Right ventricle myocardium superior (tissue), 1 donor: ENCODE measurements around the gene SCLY. TPM values are rescaled to one million over a fixed set of nuclear protein-coding genes. Genes with fewer than 3 reads are reported as not detected.

ENCODE experiments used
- ATAC-seq: fragments of 200-7000 bp; cut with Tn5 transposase; one replicate; pipeline ENCODE4 v1.9.1; 2020; ENCODE audit warnings: mild to moderate bottlenecking; ENCODE audit not compliant: poor library complexity
- DNase-seq: peaks from one replicate; pipeline ENCODE4 v3.0.0-alpha.2; 2020
- intact Hi-C: fragments of 100-400 bp; cut with DNase I; formaldehyde crosslinking; loops from one replicate; pipeline ENCODE4 v1.11.2; 2022
- total RNA-seq: library from RNA; stranded (reverse); fragmentation: NEBNext Ultra II Directional; extraction: Animal tissue kit (Norgen Biotek cat#: 25700); gene quantifications from one replicate; pipeline ENCODE4 v1.2.1, GENCODE V29; 2021
- donor health status: DM: no; HTN: yes; CAD: no; lungs with severe emphysema.

The SCLY gene
- total RNA-seq, 1 donor from 2014 or later: 8.6 TPM

DNA sequence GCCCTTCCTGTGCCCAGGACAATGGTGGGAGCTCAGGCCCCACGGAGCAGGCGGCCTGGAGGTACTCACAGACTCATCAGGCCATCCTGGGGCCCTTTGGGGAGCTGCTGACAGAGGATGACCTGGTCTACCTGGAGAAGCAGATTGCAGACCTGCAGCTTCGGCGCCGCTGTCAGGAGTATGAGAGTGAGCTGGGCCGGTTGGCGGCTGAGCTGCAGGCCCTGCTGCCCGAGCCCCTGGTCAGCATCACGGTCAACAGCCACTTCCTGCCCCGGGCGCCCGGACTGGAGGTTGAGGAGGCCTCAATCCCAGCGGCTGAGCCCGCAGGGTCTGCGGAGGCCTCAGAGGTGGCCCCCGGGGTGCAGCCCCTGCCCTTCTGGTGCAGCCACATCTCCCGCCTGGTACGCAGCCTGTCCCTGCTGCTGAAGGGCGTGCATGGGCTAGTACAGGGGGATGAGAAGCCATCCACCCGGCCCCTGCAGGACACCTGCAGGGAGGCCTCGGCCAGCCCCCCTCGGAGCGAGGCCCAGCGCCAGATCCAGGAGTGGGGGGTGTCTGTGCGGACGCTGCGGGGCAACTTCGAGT lies 69.4 kb downstream of the SCLY start:
- DNase-seq (peak; percentile 36), ATAC-seq (no peak)
- intact Hi-C loops: no loop called here

GRCh38 chr2:238130696-238131628 lies 70.2 kb downstream of the SCLY start:
- ATAC-seq: no peak
- intact Hi-C loops: no loop called here
- DNase-seq: peak; percentile 33

- ATAC-seq: no peak
- intact Hi-C loops: no loop called here
- peak; percentile 32 for DNase-seq
These were observed 71.1 kb downstream of the SCLY start for GRCh38 chr2:238131761-238132462.

- ATAC-seq (no peak), DNase-seq (peak; percentile 31)
- intact Hi-C loops: no loop called here
These were observed 72.0 kb downstream of the SCLY start for GRCh38 chr2:238132463-238133450.

GRCh38 chr2:238133499-238134392 lies 72.9 kb downstream of the SCLY start:
- DNase-seq: peak; percentile 32
- no peak for ATAC-seq
- intact Hi-C loops: no loop called here

DNA sequence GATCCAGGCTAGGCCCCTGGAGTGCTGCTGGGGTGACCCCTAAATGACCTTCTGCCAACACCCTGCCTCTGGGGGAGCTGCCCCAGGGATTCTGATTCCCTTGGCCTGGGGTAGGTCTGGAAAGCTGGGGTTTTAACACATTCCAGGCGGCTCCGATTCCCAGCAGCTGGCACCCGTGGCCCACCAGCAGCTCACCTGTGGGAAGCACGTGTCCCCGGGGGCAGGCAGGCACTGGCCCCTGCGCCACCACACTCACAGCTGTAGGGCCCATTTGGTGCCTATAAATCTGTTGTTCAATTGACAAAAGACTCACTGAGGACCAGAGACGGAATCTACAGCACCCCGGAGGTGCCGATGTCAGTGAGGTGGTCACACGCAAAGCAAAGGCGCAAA lies 73.6 kb downstream of the SCLY start:
- peak; percentile 33 for DNase-seq
- intact Hi-C loops: no loop called here
- ATAC-seq: no peak

DNA sequence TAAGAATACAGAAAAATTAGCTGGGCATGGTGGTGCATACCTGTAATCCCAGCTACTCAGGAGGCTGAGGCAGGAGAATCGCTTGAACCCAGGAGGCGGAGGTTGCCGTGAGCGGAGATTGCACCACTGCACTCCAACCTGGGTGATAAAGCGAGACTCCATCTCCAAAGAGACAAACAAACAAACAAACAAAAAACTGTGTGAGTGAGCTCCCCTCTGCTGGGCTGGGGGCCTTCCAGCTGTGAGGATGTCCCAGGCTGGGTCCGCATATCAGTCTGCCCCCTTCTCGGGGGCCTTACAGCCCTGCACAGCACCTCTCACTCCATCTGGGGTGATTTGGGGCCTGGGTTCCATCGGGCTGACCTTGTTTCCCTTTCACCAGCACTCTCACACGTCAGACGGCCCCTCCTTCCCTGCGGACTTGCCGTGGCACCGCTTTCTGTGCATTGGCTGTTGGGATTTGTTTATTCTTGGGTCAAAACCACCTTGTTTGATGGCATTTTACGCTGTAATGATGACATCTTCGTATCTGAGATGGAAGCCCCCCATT lies 74.9 kb downstream of the SCLY start:
- peak; percentile 15 for DNase-seq
- intact Hi-C loops: no loop called here
- no peak for ATAC-seq

DNA sequence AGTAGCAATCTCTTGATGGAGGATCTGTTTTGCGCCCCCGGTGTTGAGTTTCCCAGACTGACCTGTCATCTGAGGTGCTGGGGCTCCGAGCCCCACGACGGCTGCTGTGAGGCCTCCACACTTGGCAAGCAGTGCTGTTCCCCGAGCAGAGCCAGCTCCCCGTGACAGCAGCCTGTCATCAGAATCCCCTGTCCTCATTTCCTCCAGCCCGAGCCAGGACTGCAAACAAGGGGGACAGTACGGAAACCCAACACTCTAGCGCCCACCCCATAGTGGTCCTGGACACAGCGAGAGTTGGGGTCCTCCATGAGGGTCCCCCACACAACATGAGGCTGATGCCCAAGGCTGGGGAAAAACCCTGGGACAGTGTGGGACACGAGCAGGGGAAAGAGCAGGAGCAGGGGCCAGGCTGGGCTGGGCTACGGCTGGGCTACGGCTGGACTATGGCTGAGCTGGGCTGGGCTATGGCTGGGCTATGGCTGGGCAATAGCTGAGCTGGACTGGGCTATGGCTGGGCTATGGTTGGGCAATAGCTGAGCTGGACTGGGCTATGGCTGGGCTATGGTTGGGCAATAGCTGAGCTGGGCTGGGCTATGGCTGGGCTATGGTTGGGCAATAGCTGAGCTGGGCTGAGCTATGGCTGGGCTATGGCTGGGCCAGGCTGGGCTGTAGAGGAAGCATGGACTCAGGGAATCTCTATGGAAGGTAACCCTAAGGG lies 76.2 kb downstream of the SCLY start:
- DNase-seq: peak; percentile 77
- ATAC-seq: peak; percentile 10
- intact Hi-C loops: no loop called here

DNA sequence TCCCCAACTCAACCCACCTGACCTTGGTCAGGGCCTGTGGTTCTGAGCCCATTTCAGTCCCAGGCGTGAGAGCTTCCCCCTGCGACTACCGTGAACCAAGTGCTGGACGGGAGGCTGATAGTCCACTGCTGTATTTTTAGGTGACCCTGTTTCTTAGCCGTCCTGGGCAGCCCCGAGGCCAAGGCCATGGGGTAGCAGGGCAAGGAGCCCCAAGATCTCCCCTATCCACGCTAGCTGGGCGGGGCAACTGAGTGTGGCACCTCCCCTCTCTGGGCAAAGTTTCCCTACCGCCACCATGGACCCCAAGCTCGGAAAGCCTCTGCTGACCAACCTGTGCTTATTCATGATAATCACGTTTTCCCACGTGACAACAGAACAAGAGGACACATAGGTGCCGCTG lies 77.1 kb downstream of the SCLY start:
- no peak for DNase-seq
- ATAC-seq: no peak
- intact Hi-C loops: no loop called here

GRCh38 chr2:238138331-238139195 lies 77.8 kb downstream of the SCLY start, which contains the start of gene KLHL30:
TSS of gene KLHL30 (plus strand) at chr2:238138668. CDS start at chr2:238140755, 2,087 bp downstream.
- intact Hi-C loops: no loop called here
- peak; percentile 78 for DNase-seq
- ATAC-seq: peak; percentile 88

DNA sequence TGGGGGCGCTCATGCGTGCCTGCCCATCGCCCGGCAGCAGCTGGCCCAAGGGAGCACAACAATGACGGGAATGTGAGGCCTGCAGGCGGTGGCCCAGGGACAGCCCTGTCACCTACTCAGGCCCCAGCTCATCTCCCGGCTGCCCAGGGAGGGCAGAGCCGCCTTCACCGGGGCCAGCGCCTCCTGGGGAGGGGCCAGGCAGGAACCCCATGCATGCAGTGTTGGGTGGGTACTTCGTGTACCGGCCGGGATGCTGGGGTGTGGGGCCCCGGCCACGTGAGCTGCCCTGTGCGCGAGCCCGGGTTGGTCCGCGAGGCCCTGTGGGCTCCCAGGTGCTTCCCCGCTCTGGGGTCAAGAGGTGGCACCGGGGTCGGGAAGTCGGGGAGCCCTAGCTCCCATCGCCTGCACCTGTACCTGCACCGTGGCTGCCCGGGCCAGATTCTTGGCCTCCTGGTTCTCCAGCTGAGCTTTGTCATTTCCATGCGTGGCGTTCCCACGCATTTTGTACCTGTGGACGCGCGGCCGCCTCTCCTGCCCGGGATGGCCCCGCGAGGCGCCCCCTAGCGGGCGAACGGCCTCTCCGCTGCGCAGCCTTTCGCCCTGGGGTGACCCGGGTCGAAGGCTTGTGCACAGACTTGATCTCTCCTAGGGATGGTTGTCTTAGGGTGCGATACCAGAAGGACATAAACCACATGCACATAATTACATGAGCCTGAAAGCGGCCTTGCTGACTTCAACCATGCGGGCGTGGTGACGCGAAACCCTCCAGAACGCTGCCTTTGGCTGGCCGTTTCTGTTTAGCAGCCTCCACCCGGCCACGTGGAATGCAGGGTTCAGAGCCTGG lies 78.6 kb downstream of the SCLY start:
- no peak for DNase-seq
- intact Hi-C loops: loop anchor here (10.0 kb wide), 1 partner anchor 285 kb away; the partner anchor contains the start of gene RAMP1
- ATAC-seq: peak; percentile 62

DNA sequence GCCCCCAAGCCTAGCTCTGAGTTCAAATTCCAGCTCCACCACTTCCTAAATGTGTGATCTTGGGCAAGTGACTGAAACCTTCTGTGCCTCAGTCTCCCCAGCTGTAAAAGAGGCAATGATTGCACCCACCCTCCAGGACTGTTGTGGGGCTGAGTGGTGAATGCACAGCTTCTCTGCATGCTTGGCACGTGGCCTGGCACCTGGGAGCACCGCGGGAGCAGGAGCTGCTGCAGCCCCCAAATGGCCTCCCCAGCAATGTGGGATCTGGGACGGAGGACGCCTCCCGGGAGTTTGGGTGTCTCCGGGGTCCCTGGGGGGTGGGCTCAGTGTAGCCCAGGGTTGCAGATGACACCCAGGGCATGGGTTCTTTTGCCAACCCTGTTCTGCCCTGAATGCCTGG lies 79.2 kb downstream of the SCLY start:
- no peak for DNase-seq
- no peak for ATAC-seq
- intact Hi-C loops: loop anchor here (10.0 kb wide), 1 partner anchor 285 kb away; the partner anchor contains the start of gene RAMP1

DNA sequence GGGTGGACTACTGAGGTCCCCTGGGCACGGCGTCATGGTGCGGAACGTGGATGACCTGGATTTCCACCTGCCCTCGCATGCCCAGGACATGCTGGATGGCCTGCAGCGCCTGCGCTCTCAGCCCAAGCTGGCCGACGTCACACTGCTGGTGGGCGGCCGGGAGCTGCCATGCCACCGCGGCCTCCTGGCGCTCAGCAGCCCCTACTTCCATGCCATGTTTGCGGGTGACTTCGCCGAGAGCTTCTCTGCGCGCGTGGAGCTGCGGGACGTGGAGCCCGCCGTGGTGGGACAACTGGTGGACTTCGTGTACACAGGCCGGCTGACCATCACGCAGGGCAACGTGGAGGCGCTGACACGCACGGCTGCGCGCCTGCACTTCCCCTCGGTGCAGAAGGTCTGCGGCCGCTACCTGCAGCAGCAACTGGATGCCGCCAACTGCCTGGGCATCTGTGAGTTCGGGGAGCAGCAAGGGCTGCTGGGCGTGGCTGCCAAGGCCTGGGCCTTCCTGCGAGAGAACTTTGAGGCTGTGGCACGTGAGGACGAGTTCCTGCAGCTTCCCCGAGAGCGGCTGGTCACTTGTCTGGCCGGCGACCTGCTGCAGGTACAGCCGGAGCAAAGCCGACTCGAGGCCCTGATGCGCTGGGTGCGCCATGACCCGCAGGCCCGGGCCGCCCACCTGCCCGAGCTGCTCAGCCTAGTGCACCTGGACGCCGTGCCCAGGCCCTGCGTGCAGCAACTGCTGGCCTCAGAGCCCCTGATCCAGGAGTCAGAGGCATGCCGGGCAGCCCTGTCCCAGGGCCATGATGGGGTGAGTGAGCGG lies 80.1 kb downstream of the SCLY start:
- intact Hi-C loops: loop anchor here (10.0 kb wide), 1 partner anchor 286 kb away; the partner anchor contains the start of gene RAMP1
- DNase-seq (no peak), ATAC-seq (no peak)
